Mononuclear cell (primary cell): ENCODE results near the gene FAM184B. TPM values are rescaled to one million over a fixed set of nuclear protein-coding genes. Genes with fewer than 3 reads are reported as not detected.
"Not testable (repeated sequence)": the region's sequence is repeated elsewhere in the genome, so short reads cannot be mapped to it uniquely, and the experiment has no call there.

Experiments used
- H3K27me3 ChIP-seq: 2 replicates; pipeline ENCODE4 v1.6.0; 2011; ENCODE audit warnings: low read length, control low read depth; ENCODE audit not compliant: insufficient read depth
- H3K4me1 ChIP-seq: 2 replicates; pipeline ENCODE4 v1.5.1; 2011; ENCODE audit warnings: mild to moderate bottlenecking, low read length, control low read depth; ENCODE audit not compliant: insufficient read depth
- H3K4me3 ChIP-seq: 2 replicates; pipeline ENCODE4 v1.5.1; 2011; ENCODE audit warnings: mild to moderate bottlenecking, low read length, moderate library complexity
- H3K9me3 ChIP-seq: 2 replicates; pipeline ENCODE4 v1.5.1; 2011; ENCODE audit warnings: low read depth, mild to moderate bottlenecking, control low read depth, low read length
- total RNA-seq: library from RNA; depleted of rRNA; stranded (reverse); fragments of >200 nt; gene quantifications from one replicate; pipeline ENCODE4 v1.2.3, GENCODE V29; 2012

Gene FAM184B
- total RNA-seq, 1 donor = under 0.01 TPM

GRCh38 chr4:17713779-17714178 lies 67.6 kb downstream of the FAM184B start:
- no peaks in the 10 kb centered on the region for H3K9me3 ChIP-seq
- no peak overlapping the region for H3K4me3 ChIP-seq
- H3K27me3 ChIP-seq = no peaks in the 10 kb centered on the region
- no peaks in the 10 kb centered on the region for H3K4me1 ChIP-seq

GRCh38 chr4:17712166-17712565 lies 69.3 kb downstream of the FAM184B start:
- H3K4me1 ChIP-seq = no peaks in the 10 kb centered on the region
- H3K9me3 ChIP-seq = no peaks in the 10 kb centered on the region
- no peaks in the 10 kb centered on the region for H3K27me3 ChIP-seq
- H3K4me3 ChIP-seq = no peak overlapping the region

GRCh38 chr4:17711206-17711605 lies 70.2 kb downstream of the FAM184B start:
- H3K9me3 ChIP-seq, H3K4me1 ChIP-seq, H3K27me3 ChIP-seq, H3K4me3 ChIP-seq: not testable (repeated sequence)

GRCh38 chr4:17709763-17710068 lies 71.7 kb downstream of the FAM184B start:
- no peaks in the 10 kb centered on the region for H3K9me3 ChIP-seq
- H3K4me1 ChIP-seq = no peaks in the 10 kb centered on the region
- no peaks in the 10 kb centered on the region for H3K27me3 ChIP-seq
- H3K4me3 ChIP-seq = no peak overlapping the region

- no peak overlapping the region for H3K4me3 ChIP-seq
- H3K4me1 ChIP-seq = no peaks in the 10 kb centered on the region
- no peaks in the 10 kb centered on the region for H3K27me3 ChIP-seq
- no peaks in the 10 kb centered on the region for H3K9me3 ChIP-seq
These were observed 72.2 kb downstream of the FAM184B start for GRCh38 chr4:17708992-17709762.

GRCh38 chr4:17707671-17708070 lies 73.8 kb downstream of the FAM184B start:
- H3K4me3 ChIP-seq = no peak overlapping the region
- H3K4me1 ChIP-seq = no peaks in the 10 kb centered on the region
- no peaks in the 10 kb centered on the region for H3K27me3 ChIP-seq
- H3K9me3 ChIP-seq = no peaks in the 10 kb centered on the region

GRCh38 chr4:17705107-17705506 lies 76.3 kb downstream of the FAM184B start:
- no peak overlapping the region for H3K4me3 ChIP-seq
- H3K27me3 ChIP-seq = no peaks in the 10 kb centered on the region

GRCh38 chr4:17704020-17704650 lies 77.3 kb downstream of the FAM184B start:
- Histone ChIP-seq H3K27me3 (no peaks in the 10 kb centered on the region), H3K9me3 (peaks cover 8% of the 10 kb centered on the region), H3K4me1 (no peaks in the 10 kb centered on the region), H3K4me3 (no peak overlapping the region)

More at GRCh38 chr4:17705107-17705506, 76.3 kb downstream of the FAM184B start:
- no peaks in the 10 kb centered on the region for H3K9me3 ChIP-seq
- H3K4me1 ChIP-seq = no peaks in the 10 kb centered on the region

- Histone ChIP-seq H3K9me3 (peaks cover 12% of the 10 kb centered on the region), H3K27me3 (no peaks in the 10 kb centered on the region), H3K4me1 (no peaks in the 10 kb centered on the region), H3K4me3 (no peak overlapping the region)
These were observed 78.8 kb downstream of the FAM184B start for GRCh38 chr4:17702641-17703040.

- no peaks in the 10 kb centered on the region for H3K4me1 ChIP-seq
These were observed 79.5 kb downstream of the FAM184B start for GRCh38 chr4:17701882-17702281.

GRCh38 chr4:17701138-17701839 lies 80.1 kb downstream of the FAM184B start:
- Histone ChIP-seq H3K27me3 (no peaks in the 10 kb centered on the region), H3K4me3 (no peak overlapping the region), H3K4me1 (no peaks in the 10 kb centered on the region), H3K9me3 (peaks cover 12% of the 10 kb centered on the region)

More at GRCh38 chr4:17701882-17702281, 79.5 kb downstream of the FAM184B start:
- H3K27me3 ChIP-seq = no peaks in the 10 kb centered on the region
- H3K9me3 ChIP-seq = peaks cover 12% of the 10 kb centered on the region
- no peak overlapping the region for H3K4me3 ChIP-seq

GRCh38 chr4:17699380-17699779 lies 82.0 kb downstream of the FAM184B start:
- Histone ChIP-seq H3K27me3 (no peaks in the 10 kb centered on the region), H3K4me1 (no peaks in the 10 kb centered on the region), H3K9me3 (peaks cover 12% of the 10 kb centered on the region), H3K4me3 (no peak overlapping the region)

- Histone ChIP-seq H3K27me3 (no peaks in the 10 kb centered on the region), H3K4me3 (no peak overlapping the region), H3K9me3 (peaks cover 12% of the 10 kb centered on the region), H3K4me1 (no peaks in the 10 kb centered on the region)
These were observed 83.3 kb downstream of the FAM184B start for GRCh38 chr4:17698116-17698515.

- Histone ChIP-seq H3K27me3 (no peaks in the 10 kb centered on the region), H3K4me3 (no peak overlapping the region), H3K9me3 (peaks cover 12% of the 10 kb centered on the region), H3K4me1 (no peaks in the 10 kb centered on the region)
These were observed 86.1 kb downstream of the FAM184B start for GRCh38 chr4:17695341-17695740.

GRCh38 chr4:17694552-17694951 lies 86.9 kb downstream of the FAM184B start:
- no peak overlapping the region for H3K4me3 ChIP-seq
- no peaks in the 10 kb centered on the region for H3K4me1 ChIP-seq
- H3K27me3 ChIP-seq = no peaks in the 10 kb centered on the region

More at GRCh38 chr4:17694552-17694951, 86.9 kb downstream of the FAM184B start:
- peaks cover 8% of the 10 kb centered on the region for H3K9me3 ChIP-seq
